ENCODE measurements around the gene LOXL1.

DNA sequence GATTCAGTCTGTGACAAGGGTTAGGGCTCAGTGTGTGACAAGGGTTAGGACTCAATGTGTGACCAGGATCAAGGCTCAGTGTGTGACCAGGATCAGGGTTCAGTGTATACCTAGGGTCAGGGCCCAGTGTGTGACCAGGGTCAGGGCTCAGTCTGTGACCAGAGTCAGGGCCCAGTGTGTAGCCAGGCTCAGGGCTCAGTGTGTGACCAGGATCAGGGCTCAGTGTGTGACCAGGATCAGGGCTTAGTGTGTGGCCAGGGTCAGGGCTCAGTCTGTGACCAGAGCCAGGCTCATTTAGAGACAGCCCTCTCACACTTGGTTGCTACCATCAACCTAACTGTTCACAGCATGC lies 24.2 kb downstream of the LOXL1 start:
- TF ChIP-seq, protein P1, sequence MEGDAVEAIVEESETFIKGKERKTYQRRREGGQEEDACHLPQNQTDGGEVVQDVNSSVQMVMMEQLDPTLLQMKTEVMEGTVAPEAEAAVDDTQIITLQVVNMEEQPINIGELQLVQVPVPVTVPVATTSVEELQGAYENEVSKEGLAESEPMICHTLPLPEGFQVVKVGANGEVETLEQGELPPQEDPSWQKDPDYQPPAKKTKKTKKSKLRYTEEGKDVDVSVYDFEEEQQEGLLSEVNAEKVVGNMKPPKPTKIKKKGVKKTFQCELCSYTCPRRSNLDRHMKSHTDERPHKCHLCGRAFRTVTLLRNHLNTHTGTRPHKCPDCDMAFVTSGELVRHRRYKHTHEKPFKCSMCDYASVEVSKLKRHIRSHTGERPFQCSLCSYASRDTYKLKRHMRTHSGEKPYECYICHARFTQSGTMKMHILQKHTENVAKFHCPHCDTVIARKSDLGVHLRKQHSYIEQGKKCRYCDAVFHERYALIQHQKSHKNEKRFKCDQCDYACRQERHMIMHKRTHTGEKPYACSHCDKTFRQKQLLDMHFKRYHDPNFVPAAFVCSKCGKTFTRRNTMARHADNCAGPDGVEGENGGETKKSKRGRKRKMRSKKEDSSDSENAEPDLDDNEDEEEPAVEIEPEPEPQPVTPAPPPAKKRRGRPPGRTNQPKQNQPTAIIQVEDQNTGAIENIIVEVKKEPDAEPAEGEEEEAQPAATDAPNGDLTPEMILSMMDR (IDR thresholded peaks at IDR 0.05; ENCODE audit: low read depth, low read length) = no peak
- TF ChIP-seq POLR2A (IDR thresholded peaks at IDR 0.05; ENCODE audit: extremely low read depth, insufficient read length) = no peak
- no peak for TF ChIP-seq MAX (IDR thresholded peaks at IDR 0.05; ENCODE audit: low read depth, low read length)
- no peak for TF ChIP-seq MYC (IDR thresholded peaks at IDR 0.05; ENCODE audit: low read depth, low read length)

Data from NB4 (cell line).